Fibroblast of lung (primary cell): ENCODE data around the gene MRPS34.

Experiments
- EZH2 ChIP-seq: IDR thresholded peaks from 2 replicates; pipeline ENCODE4 v1.5.1; 2012; ENCODE audit warnings: low read length, control low read depth, mild to moderate bottlenecking; ENCODE audit errors: missing control alignments
- TF ChIP-seq, protein P1 (sequence below), 2 donors: IDR thresholded peaks in 1 of 2; conservative IDR thresholded peaks in 1 of 2; 1 replicate in 1 of 2; 2 replicates in 1 of 2; pipeline ENCODE4 v1.5.1; 2011 to 2012; ENCODE audit warnings: low read length in 2 of 2, control low read depth in 1 of 2, inconsistent platforms in 1 of 2, low read depth in 1 of 2, mild to moderate bottlenecking in 1 of 2

- TF ChIP-seq, protein P1, sequence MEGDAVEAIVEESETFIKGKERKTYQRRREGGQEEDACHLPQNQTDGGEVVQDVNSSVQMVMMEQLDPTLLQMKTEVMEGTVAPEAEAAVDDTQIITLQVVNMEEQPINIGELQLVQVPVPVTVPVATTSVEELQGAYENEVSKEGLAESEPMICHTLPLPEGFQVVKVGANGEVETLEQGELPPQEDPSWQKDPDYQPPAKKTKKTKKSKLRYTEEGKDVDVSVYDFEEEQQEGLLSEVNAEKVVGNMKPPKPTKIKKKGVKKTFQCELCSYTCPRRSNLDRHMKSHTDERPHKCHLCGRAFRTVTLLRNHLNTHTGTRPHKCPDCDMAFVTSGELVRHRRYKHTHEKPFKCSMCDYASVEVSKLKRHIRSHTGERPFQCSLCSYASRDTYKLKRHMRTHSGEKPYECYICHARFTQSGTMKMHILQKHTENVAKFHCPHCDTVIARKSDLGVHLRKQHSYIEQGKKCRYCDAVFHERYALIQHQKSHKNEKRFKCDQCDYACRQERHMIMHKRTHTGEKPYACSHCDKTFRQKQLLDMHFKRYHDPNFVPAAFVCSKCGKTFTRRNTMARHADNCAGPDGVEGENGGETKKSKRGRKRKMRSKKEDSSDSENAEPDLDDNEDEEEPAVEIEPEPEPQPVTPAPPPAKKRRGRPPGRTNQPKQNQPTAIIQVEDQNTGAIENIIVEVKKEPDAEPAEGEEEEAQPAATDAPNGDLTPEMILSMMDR (conservative IDR thresholded peaks at IDR 0.05 in 1 of 2, IDR thresholded peaks at IDR 0.05 in 1 of 2; ENCODE audit: low read depth in 1 of 2, low read length in 2 of 2), result no peak
- TF ChIP-seq EZH2, result no peak
Measured at GRCh38 chr16:1787322-1788094, 14.6 kb upstream of the MRPS34 start.
